NCI-H524 treated with DMSO at 0.1 percent for 48 hours (cell line): ENCODE data around the gene TIFAB.

Experiments
- DNase-seq: peaks from one replicate; lab custom pipeline; 2025; lab: John Stamatoyannopoulos, UW

TIFAB gene

DNA sequence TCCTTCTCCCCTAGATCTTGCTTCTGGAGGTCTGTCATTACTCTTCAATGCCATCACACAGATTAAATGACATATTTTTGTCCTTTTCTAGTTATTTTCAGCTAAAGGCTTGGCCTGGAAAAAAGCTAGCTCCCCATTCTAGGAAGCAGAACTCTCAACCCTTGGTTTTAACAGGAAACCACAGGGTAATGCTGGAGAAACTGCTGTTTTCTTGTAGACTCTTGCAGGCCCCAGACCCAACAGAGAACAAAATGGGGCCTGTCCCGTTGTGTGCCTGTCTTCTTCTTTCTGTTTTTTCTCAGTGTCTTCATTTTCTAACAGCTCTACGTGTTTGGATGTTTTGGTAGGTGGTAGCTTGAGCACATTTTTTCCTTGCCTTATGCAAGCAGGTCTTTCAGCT is 26.5 kb downstream of the TIFAB start:
- no peak for DNase-seq

DNA sequence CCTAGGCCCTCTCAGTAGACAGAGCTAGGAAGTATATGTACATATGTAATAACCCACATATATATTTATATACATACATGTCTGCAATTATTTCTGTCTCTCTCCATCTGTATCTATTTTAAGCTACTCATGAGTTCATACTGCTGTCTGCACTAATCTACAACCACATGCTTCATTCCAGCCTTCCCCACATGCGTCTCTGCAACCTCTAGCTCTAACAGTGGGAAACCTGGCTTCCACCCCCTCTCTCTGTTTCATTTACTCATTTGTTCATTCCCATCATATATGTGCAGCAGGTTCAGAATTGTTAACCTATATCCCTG is 28.3 kb downstream of the TIFAB start:
- DNase-seq: no peak

DNA sequence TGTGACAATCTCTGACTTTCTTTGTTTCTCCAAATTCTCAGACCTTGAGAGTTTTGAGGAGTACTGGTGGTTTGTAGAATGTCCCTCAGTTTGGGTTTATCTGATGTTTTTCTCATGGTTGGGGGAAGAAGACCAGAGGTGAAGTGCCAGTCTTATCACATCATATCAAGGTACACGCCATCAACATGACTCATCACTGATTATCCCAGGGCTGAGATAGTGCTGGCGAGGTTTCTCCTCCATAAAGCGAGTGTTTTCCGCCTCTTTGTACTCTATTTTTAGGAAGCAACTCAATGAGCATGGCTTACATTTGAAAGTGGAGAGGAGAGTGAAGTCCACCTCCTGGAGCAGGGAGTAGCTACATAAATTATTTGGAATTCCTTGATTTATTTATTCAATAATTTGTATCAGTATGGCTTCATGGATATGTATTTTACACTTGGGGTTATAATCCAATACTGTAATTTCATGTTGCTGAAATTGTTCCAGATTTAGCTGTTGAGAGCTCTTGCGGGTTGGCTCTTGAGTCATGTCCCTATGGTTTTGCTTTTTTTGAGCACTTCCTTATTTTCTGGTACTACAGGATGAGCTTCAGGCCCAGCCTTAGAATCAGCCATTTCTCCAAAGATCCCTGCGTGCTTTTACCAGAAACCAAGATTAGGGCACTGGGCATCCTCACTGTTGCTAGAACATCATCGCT is 28.9 kb downstream of the TIFAB start:
- DNase-seq: no peak

DNA sequence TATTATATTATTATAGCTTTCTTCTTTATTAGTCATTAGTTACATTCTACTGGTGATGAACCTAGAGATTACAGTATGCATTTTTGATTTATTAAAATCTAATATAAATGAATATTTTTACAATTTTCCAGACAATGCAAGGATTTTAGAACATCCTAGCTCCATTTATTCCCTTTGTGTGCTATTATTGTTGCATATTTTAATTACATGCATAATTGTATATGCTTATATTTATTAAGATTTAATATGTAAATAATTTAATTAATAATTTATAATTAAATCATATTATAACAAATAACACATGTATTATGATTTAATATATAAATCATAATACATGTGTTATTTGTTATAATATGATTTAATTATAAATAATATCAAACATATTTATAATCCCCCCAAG is 29.7 kb downstream of the TIFAB start:
- DNase-seq: no peak

DNA sequence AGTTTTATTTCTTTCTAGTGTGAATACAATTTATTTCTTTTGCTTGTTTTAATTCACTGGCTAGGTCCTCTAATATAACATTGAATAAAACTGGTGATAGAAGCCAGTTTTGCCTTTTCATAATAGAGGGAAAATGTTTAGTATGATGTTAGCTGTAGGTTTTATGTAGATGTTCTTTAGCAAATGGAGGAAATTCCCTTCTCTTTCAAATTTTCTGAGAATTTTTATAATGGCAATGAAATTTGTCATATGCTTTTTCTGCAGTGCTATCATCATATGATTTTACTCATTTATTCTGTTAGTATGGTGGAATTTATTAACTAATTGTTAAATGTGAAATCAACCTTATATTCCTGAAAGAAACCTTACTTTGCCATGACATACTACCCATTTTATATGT is 35.1 kb downstream of the TIFAB start:
- DNase-seq: no peak

DNA sequence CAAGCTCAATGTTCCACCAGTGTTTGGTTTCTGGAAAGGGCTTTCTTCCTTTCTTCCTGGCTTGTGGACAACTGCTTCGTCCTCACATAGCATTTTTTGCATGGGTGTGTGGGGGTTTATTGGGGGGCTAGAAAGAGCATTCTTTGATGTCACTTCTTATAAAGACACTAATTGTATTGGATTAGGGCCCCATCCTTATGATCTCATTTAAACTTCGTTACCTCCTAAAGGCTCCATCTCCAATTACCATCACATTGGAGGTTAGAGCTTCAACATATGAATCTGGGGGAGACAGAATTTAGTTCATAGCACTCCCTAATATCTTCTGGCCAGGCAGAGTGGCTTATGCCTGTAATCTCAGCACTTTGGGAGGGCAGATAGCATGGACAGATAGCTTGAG is 47.1 kb downstream of the TIFAB start:
- no peak for DNase-seq

DNA sequence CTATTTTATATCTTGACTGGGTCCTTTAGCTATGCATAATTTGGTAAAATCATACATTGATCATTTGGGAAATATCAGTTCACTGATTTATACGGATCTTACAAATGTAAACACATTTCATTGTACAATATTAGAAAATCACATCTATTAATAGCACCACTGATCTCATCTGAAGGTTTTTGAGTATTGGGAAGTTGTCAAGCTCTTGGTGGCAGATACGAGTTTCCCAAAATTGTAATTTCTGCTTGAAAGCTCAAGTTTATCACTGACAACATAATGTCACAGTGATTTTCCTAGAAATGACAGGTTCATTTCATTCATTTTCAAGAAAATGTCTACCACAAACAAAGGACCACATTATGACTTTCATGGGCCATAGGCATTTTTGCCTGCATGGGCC is 50.1 kb downstream of the TIFAB start:
- no peak for DNase-seq

DNA sequence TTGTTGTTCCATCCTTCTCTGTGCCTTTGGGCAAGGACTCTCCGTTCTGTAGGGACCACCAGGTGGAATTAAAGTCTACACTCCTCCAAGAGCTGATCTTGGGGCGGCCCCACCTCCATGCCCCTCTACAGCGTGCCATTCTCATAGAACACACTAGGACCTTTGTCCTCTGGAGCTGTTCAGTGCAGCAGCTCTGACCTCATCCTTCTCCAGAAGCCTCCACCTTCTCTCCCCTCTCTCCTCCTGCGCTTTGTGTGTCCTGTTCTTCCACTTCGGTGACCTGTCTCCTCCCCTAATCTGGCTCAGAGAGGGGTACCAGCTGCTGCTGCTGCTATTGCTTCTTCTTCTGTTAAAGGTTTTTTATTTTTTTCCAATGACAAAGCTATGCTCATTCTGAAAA is 51.3 kb downstream of the TIFAB start:
- no peak for DNase-seq

DNA sequence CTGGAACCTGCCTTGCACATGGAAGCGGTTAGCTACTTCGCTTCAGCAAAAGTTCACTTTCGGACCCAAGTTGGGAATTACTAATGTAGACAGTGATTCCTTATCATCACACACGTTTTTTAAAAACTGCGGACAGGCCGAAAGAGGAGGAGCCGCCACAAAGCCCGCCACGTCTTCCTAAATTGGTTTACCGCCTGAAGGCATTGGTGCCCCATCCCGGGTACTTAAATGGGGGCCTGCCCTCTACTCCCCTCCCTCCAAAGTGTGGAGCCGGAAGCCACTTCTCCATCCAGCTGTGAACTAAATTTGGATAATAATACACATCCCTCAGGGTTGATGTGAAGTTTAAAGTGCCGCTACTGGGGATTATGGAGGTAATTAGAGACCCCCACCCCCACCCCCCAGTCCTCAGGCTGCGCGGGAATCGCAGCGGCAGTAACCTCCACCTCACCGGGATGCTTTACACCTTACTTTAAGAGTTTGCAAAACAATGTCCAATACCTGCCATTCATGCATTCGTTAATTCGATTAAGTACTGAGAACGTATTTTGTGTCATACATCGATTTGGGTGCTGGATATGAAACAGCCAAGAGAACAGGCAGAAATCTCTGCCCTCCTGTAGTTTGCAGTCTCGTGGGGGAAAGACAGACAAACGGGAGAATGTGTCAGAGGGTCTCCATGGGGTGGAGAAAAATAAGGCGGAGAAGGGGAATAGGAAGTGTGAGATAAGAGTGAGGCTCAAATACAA is 52.2 kb downstream of the TIFAB start:
- no peak for DNase-seq

DNA sequence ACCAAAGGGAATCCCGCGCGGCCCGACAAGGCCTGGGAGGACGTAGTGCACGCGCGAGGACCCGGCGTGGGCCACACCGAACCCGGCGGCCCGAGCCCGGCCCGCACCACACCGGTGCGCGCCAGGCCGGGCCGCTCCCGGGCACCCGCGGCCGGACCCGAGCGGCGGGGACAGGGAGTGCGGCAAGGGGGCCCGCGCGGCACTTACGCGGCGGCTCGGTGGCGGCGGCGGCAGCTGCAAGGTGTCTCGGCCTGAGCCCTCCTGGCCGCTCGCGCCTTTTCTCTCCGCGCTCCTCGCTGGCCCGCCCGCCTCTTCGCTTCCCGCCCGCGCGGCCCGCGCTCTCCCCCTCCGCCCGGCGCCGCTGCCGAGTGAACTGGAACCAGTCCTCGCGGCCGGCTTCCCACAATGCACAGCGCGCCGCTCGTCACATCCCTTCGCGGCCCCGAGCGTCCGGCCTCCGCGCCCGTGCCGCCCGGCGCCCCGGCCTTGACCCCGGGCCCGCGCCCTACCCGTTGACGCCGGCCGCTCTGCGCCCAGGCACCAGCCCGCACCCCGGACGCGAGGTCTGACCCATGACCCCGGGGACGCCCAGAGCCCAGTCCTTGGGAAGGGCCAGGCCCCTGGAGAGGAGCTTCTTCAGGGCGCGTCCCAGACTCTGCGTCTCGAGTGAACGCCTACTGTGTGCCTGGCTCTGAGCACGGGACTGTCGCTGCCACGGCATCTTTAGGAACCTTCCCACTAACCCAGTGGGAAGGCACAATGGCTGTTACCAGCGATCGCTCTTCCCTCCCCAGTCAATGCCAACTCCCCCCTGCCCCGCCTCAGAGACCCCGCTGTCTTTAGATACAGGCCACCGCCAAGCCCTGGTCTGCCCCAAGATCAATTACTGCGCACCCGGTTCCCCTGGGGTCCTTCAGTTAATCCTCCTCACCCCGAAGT is 53.0 kb downstream of the TIFAB start, which contains the start of gene MACROH2A1:
TSS of gene MACROH2A1 (minus strand) at position 377 of the 939 bp plus-strand sequence. CDS start 10,138 bp downstream, outside the sequence.
- DNase-seq: no peak

DNA sequence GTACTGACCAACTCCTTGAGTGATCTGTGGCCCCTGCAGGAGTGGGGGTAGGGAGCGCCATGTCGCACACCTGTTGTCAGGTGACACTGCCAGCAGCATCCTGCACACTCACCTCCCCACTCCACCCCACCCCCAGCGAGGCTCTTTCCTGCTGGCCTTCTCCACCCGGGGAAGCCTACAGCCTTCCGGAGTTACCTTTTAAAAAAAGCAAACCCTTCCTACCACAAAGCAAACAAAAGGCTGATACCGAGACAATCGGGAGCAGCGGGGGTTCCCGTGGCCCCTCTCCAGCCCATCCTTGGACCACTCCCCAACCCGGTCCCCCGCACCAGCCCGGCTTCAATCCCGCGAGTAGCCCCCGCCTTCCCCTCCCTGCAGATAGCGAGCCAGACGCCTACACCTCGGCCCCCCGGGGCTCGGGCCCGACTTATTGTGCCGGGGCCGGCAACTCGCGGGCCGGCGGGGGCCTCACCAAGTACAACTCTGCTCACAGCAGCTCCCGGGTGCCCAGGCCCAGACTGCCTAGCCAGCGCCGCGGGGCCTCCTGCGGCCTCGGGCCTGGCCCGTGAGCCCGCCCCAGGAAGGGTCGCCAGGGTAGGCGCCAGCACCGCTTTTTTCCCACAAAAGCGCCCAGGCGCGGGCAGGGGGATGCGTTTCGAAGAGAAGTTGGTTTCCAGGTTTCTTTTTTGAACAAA is 53.8 kb downstream of the TIFAB start:
- no peak for DNase-seq
